H1 (cell line): ENCODE results near the gene CIAO3. TPM values are rescaled to one million over a fixed set of nuclear protein-coding genes. Genes with fewer than 3 reads are reported as not detected.

Experiments
- GABPA ChIP-seq: IDR thresholded peaks from 2 replicates; pipeline ENCODE4 v1.6.1; 2011; ENCODE audit warnings: mild to moderate bottlenecking, low read length, moderate library complexity, borderline replicate concordance; ENCODE audit not compliant: insufficient read depth
- HDAC2 ChIP-seq, 2 experiments: fragments of 300-600 bp in 1 of 2; sonication (generic) in 1 of 2; IDR thresholded peaks; 2 replicates each; pipeline ENCODE4 v1.6.1; 2011 to 2012; ENCODE audit warnings: low read depth in 2 of 2, low read length in 2 of 2, mild to moderate bottlenecking in 2 of 2, moderate library complexity in 2 of 2, borderline replicate concordance in 1 of 2, inconsistent platforms in 1 of 2
- NRF1 ChIP-seq: IDR thresholded peaks from 2 replicates; pipeline ENCODE4 v1.6.1; 2011; ENCODE audit warnings: mild to moderate bottlenecking, low read depth, low read length, improper control_type of control experiment
- SP4 ChIP-seq: IDR thresholded peaks from 2 replicates; pipeline ENCODE4 v1.6.1; 2012; ENCODE audit warnings: low read length, inconsistent platforms
- polyA plus RNA-seq, 7 experiments: library from polyadenylated mRNA; depleted of rRNA in 3 of 7; stranded (reverse) in 5 of 7; unstranded in 2 of 7; fragments of >200 nt in 5 of 7; fragments of 200-250 nt in 2 of 7; gene quantifications; 1 replicate in 5 of 7; 2 replicates in 1 of 7; 4 replicates in 1 of 7; pipeline versions ENCODE4 v1.2.1 to v1.2.3, GENCODE V29; 2011 to 2013; ENCODE audit warnings: missing spikeins in 2 of 7, mixed read lengths in 2 of 7
- total RNA-seq: library from RNA; stranded (reverse); fragmentation: NEBNext Ultra II Directional; extraction: Animal tissue kit (Norgen Biotek cat#: 25700); gene quantifications from 2 replicates; pipeline ENCODE4 v1.2.1, GENCODE V29; 2021
- TF ChIP-seq, protein P1 (sequence below): fragments of 300-600 bp; sonication (generic); IDR thresholded peaks from 2 replicates; pipeline ENCODE4 v1.7.1; 2012; ENCODE audit warnings: low read length, moderate library complexity, mild to moderate bottlenecking, inconsistent platforms; ENCODE audit not compliant: insufficient replicate concordance
- TF ChIP-seq, protein P2 (sequence below): IDR thresholded peaks from 2 replicates; pipeline ENCODE4 v1.6.1; 2012; ENCODE audit warnings: inconsistent platforms

The CIAO3 gene
- total and polyA plus RNA-seq, 2 of the 8 experiments (the other 6 are each of a cell fraction or from before 2014, with no cell fraction given), result 20.0 to 20.4 TPM

DNA sequence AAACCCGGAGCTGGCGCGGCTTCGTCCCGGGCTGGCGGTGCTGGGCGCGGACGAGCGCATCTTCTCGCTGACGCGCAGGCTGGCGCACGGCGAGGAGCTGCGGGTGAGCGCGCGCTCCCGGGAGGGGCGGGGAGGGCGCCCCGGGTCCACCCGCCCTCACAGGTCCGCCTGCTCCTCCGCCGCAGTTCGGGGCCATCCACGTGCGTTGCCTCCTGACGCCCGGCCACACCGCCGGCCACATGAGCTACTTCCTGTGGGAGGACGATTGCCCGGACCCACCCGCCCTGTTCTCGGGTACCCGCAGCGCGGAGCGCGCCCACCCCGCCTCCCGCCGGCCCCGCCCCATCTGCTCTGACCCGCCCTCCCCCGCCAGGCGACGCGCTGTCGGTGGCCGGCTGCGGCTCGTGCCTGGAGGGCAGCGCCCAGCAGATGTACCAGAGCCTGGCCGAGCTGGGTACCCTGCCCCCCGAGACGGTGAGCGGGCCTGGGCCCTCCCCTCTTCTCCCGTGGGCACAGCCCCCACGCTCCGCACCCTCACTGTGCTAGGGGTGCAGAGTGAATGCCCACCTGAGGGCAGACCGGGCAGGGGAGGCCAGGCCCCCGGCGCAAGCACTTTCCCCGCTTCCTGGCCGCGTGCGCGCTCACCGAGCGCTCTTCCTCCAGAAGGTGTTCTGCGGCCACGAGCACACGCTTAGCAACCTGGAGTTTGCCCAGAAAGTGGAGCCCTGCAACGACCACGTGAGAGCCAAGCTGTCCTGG lies 12.5 kb downstream of the CIAO3 start (continued):
- TF ChIP-seq, protein P1, sequence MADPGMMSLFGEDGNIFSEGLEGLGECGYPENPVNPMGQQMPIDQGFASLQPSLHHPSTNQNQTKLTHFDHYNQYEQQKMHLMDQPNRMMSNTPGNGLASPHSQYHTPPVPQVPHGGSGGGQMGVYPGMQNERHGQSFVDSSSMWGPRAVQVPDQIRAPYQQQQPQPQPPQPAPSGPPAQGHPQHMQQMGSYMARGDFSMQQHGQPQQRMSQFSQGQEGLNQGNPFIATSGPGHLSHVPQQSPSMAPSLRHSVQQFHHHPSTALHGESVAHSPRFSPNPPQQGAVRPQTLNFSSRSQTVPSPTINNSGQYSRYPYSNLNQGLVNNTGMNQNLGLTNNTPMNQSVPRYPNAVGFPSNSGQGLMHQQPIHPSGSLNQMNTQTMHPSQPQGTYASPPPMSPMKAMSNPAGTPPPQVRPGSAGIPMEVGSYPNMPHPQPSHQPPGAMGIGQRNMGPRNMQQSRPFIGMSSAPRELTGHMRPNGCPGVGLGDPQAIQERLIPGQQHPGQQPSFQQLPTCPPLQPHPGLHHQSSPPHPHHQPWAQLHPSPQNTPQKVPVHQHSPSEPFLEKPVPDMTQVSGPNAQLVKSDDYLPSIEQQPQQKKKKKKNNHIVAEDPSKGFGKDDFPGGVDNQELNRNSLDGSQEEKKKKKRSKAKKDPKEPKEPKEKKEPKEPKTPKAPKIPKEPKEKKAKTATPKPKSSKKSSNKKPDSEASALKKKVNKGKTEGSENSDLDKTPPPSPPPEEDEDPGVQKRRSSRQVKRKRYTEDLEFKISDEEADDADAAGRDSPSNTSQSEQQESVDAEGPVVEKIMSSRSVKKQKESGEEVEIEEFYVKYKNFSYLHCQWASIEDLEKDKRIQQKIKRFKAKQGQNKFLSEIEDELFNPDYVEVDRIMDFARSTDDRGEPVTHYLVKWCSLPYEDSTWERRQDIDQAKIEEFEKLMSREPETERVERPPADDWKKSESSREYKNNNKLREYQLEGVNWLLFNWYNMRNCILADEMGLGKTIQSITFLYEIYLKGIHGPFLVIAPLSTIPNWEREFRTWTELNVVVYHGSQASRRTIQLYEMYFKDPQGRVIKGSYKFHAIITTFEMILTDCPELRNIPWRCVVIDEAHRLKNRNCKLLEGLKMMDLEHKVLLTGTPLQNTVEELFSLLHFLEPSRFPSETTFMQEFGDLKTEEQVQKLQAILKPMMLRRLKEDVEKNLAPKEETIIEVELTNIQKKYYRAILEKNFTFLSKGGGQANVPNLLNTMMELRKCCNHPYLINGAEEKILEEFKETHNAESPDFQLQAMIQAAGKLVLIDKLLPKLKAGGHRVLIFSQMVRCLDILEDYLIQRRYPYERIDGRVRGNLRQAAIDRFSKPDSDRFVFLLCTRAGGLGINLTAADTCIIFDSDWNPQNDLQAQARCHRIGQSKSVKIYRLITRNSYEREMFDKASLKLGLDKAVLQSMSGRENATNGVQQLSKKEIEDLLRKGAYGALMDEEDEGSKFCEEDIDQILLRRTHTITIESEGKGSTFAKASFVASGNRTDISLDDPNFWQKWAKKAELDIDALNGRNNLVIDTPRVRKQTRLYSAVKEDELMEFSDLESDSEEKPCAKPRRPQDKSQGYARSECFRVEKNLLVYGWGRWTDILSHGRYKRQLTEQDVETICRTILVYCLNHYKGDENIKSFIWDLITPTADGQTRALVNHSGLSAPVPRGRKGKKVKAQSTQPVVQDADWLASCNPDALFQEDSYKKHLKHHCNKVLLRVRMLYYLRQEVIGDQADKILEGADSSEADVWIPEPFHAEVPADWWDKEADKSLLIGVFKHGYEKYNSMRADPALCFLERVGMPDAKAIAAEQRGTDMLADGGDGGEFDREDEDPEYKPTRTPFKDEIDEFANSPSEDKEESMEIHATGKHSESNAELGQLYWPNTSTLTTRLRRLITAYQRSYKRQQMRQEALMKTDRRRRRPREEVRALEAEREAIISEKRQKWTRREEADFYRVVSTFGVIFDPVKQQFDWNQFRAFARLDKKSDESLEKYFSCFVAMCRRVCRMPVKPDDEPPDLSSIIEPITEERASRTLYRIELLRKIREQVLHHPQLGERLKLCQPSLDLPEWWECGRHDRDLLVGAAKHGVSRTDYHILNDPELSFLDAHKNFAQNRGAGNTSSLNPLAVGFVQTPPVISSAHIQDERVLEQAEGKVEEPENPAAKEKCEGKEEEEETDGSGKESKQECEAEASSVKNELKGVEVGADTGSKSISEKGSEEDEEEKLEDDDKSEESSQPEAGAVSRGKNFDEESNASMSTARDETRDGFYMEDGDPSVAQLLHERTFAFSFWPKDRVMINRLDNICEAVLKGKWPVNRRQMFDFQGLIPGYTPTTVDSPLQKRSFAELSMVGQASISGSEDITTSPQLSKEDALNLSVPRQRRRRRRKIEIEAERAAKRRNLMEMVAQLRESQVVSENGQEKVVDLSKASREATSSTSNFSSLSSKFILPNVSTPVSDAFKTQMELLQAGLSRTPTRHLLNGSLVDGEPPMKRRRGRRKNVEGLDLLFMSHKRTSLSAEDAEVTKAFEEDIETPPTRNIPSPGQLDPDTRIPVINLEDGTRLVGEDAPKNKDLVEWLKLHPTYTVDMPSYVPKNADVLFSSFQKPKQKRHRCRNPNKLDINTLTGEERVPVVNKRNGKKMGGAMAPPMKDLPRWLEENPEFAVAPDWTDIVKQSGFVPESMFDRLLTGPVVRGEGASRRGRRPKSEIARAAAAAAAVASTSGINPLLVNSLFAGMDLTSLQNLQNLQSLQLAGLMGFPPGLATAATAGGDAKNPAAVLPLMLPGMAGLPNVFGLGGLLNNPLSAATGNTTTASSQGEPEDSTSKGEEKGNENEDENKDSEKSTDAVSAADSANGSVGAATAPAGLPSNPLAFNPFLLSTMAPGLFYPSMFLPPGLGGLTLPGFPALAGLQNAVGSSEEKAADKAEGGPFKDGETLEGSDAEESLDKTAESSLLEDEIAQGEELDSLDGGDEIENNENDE, result no peak
- TF ChIP-seq GABPA (0 out of 2 replicates have a peak, but pooled peaks have one; percentile 2), SP4 (no peak), HDAC2 (IDR thresholded peaks at IDR 0.05; ENCODE audit: borderline replicate concordance in 1 of 2, low read depth in 2 of 2, low read length in 2 of 2) (no peak), NRF1 (no peak)
- TF ChIP-seq, protein P2, sequence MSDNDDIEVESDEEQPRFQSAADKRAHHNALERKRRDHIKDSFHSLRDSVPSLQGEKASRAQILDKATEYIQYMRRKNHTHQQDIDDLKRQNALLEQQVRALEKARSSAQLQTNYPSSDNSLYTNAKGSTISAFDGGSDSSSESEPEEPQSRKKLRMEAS, result peak; percentile 91
